Epithelial cell of prostate (primary cell): Measurements from ENCODE around the gene FAM114A1.

Experiments
- DNase-seq: peaks from one replicate; pipeline ENCODE4 v3.0.0-alpha.2; 2011; ENCODE audit warnings: low read depth, low spot score
- H3K27ac ChIP-seq: fragments of 450-650 bp; 2 replicates; pipeline ENCODE4 v1.5.1; 2017; ENCODE audit warnings: mild to moderate bottlenecking

FAM114A1 gene

DNA sequence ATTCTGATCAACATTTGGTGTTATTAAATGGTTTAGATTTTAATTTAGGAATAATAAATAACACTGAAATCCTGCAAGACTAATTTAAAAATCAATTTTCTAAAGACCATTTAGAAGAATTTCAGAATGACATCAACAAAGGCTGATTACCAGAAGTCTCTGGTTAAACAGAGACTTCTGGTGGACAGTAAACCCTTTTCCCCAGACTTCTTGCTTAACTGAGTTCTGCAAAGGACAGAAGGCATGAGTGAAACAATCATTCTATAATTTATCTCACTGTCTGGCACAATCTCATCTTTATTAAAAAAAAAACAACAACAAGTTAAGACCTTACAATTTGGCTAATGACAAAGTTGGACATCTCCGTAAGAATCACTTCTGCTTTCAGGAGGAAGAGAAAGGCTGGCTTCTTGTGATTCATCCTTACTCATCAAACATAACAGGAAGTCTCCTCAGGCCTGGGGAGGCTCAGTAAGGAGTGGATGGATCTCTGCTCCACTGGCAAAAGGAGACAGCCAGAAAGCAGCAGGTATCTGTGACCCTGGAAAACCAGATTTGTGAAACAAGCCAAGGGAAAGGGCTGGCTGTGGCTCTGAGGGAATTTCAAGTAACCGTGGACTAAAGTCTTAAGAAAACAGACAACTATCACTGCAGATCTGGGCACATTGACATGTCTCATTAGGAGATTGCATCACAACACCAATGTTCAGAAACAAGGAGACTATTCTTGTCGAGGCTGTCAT, 10.1 kb upstream of the FAM114A1 start:
- peak; percentile 82 for DNase-seq
- peak overlapping the region; percentile 89 for H3K27ac ChIP-seq

GRCh38 chr4:38858097-38858420, 9.5 kb upstream of the FAM114A1 start:
- no peak for DNase-seq
- H3K27ac ChIP-seq, result peak overlapping the region; percentile 89

GRCh38 chr4:38859501-38859900, 8.1 kb upstream of the FAM114A1 start:
- no peak overlapping the region for H3K27ac ChIP-seq
- no peak for DNase-seq

DNA sequence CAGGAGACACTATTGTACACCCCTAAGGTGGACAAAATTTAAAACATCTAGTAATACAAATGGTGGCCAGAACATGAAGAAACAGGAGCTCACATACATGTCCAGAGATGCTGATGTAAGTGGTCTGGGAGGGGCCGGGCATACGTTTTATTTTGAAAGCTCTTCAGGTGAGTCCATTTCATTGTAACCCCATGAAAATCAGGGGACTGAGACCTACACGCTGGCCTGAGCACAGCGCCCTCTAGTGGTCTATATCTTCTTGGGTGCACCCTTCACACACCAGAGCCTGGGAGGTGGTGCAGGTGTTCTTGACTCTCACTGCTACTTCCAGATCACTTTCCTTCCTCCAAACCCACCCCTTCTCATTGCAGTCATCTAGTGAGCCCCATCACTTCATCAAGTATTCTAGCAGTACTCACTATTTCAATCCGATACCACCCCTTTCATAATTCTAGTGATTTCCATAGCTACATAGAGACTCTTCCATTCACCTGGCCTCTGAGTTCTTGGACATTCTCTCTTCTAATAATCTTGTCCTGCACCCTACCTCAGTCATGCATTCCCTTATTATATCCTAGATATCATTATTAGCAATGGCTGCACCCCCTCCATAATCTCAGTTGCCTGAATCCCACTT, 6.7 kb upstream of the FAM114A1 start:
- no peak for DNase-seq
- no peak overlapping the region for H3K27ac ChIP-seq

- no peak overlapping the region for H3K27ac ChIP-seq
- DNase-seq, result no peak
These were observed 5.8 kb upstream of the FAM114A1 start for GRCh38 chr4:38861791-38862190.

DNA sequence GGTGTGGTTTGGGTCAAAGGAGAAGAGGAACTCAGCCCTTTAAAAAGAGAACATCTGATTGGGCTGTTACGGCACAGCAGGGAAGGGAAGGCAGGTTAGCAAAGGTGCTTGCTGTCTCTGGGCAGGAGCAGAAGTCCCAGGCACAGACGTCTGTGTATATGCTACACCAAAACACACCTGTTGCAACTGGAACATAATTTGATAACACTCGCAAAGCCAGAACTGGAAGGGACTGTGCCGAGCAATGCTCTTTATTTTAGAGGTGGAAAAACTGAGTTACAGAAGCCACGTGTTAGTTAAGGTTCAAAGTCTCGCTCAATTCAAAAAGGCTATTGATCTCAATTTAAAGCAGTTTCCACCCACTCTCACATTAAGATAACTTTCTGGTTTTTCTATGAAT, 2.2 kb upstream of the FAM114A1 start:
- DNase-seq, result no peak
- no peak overlapping the region for H3K27ac ChIP-seq

GRCh38 chr4:38866973-38867477, 581 bp upstream of the FAM114A1 start:
- DNase-seq, result no peak
- peak overlapping the region; percentile 65 for H3K27ac ChIP-seq

DNA sequence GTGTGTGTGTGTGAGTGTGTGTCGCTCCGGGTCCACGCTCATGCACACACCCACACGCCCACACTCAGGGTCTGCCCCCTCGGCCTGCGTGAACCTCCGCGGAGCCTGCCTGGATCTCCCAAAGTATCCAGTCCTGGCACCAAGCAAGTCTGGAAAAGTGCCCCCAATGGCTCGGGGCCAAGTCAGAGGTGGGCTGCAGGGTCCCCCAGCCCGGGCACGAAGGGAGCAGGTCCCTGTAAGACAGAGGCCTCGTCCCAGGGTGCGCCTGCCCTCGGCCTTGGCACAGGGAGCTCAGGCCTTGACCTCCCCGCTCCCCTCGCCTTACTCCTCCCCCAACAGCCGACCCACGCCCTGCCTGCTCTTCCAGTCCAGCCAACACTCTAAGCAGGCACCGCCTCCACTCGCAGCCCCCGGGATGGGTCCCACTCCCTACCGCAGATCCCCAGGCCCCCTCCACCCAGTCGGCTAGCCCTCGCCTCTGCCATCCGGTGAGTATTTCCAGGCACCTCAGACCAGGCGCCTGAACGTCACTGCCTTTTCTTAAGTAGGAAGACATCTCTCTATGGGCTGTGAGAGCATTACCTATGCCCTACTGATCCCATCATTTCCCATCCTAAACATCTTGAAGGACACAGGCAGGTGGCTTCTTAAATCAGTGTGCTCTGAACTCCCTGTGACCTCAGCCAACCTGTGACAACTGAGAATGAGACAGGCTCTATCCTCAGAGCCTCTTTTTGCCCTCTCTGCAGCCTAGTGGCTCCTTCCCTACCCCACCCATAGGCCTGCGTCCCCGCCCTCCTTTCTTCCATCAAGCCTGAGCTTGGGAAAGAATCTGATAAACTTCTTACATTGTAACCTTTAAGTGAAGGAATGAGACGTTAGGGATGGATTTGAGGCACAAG, 704 bp downstream of the FAM114A1 start:
- no peak for DNase-seq
- peak overlapping the region; percentile 65 for H3K27ac ChIP-seq

DNA sequence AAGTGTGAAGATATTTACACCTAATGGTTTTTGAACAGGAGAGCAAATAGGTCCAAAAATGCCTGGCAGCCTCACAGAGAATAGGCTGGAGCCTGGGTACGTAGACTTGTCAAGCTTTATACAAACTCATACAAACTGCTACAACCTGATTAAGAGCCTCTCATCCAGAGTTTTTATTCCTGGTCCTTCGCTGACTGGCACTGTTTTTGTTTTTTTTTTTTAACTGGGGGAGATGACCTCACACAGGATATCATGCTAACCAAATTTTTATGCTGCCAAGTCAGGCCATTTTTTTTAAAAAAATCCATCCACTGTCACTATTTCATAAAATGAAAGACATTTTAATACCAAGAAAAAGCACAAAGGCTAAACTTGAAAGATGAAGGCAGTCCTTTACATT, 1.9 kb downstream of the FAM114A1 start:
- DNase-seq, result no peak
- H3K27ac ChIP-seq, result no peak overlapping the region

GRCh38 chr4:38870098-38870808, 2.6 kb downstream of the FAM114A1 start:
- no peak for DNase-seq
- no peak overlapping the region for H3K27ac ChIP-seq

GRCh38 chr4:38871593-38871992, 4.0 kb downstream of the FAM114A1 start:
- H3K27ac ChIP-seq, result peak overlapping the region; percentile 1
- DNase-seq, result no peak

- no peak overlapping the region for H3K27ac ChIP-seq
- peak; percentile 69 for DNase-seq
These were observed 5.0 kb downstream of the FAM114A1 start for GRCh38 chr4:38872620-38873019.

GRCh38 chr4:38873290-38873944, 5.8 kb downstream of the FAM114A1 start:
- no peak overlapping the region for H3K27ac ChIP-seq
- DNase-seq, result no peak

DNA sequence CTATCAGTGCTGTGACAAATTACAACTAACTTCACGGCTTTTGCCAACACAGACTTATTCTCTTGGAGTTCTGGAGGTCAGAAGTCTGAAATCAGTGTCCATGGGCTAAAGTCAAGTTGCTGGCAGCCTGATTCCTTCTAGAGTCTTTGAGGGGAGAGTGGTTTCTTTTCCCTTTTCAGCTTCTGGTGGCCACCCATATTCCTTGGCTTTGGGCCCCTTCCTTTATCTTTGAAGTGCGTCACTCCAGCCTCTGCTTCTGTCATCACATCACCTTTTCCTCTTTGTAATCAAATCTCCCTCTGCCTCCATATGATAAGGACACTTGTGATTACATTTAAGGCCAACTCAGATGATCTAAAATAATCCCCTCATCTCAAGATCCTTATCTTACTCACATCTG, 9.0 kb downstream of the FAM114A1 start:
- H3K27ac ChIP-seq, result no peak overlapping the region
- no peak for DNase-seq

- H3K27ac ChIP-seq, result no peak overlapping the region
- no peak for DNase-seq
These were observed 16.6 kb downstream of the FAM114A1 start for GRCh38 chr4:38884254-38884653.

- peak overlapping the region; percentile 40 for H3K27ac ChIP-seq
- DNase-seq, result peak; percentile 57
These were observed 21.5 kb downstream of the FAM114A1 start for GRCh38 chr4:38889143-38889542.

GRCh38 chr4:38891051-38891983, 23.7 kb downstream of the FAM114A1 start:
- DNase-seq, result no peak
- no peak overlapping the region for H3K27ac ChIP-seq

GRCh38 chr4:38894322-38894982, 26.8 kb downstream of the FAM114A1 start:
- no peak for DNase-seq

More at GRCh38 chr4:38894322-38894982, 26.8 kb downstream of the FAM114A1 start:
- H3K27ac ChIP-seq, result no peak overlapping the region
